Measurements from ENCODE around the gene LDB1. TPM values are rescaled to one million over a fixed set of nuclear protein-coding genes. Genes with fewer than 3 reads are reported as not detected.

The LDB1 gene
- total and polyA plus RNA-seq, 2 of the 13 experiments (the other 11 are each of a cell fraction or from before 2014, with no cell fraction given): 17.2 to 45.5 TPM

DNA sequence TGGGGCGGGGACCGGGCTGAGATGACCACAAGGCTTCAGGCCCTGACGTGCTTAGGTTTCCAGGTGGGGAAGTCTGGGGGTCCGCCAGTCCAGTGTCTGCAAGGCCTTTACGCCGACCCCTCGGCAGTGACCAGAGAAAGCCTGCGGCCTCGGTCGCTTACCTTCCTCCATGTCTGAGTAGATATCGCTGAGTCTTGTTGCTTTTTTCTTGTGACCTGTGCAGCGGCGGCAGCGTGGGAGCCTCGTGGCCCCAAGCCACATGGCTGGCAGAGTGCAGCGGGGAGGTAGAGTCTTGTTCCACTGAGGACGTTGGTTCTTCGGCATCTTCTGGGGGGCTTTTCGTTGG is 32.4 kb upstream of the LDB1 start:
- intact Hi-C loops (cut with micrococcal nuclease; ENCODE audit: unreplicated experiment) (loop anchor here (1.0 kb wide), 1 partner anchor 20 kb away; no protein-coding TSS in a partner anchor), in situ Hi-C loops (cut with HindIII; ENCODE audit: extremely low pct_ligation_motif_present, low pct_unique_long_range_greater_than_20kb) (no loop called here)
- ChIA-PET POLR2A (interaction anchor here (0.9 to 3.3 kb wide), 12 partner anchors 9 to 527 kb away, joined by 3 to 11 read pairs (median 5); partner anchors contain the start of gene GBF1), CTCF (ENCODE audit: low intra/inter-chr PET ratio, low total read pairs) (no interaction called here)
- Histone ChIP-seq H3K79me2 (ENCODE audit: insufficient read depth, low read length) (peaks cover 45% of the 10 kb centered on the region), H3K27me3 (ENCODE audit: control insufficient read depth in 1 of 2, insufficient read depth in 2 of 2, low read length in 2 of 2) (no peaks in the 10 kb centered on the region; a peak in 1 of 5 replicates), H4K20me1 (ENCODE audit: insufficient read depth, low read length) (peaks cover 11% of the 10 kb centered on the region), H3K27ac (ENCODE audit: extremely low read length, insufficient read depth, low read length) (peak overlapping the region; percentile 87), H3K4me2 (ENCODE audit: low read depth, low read length) (peak overlapping the region; percentile 99), H3K9ac (ENCODE audit: insufficient read depth, low read depth, low read length) (peak overlapping the region; percentile 91), H3K4me3 (replicated peaks in 1 of 3; ENCODE audit: insufficient read depth in 1 of 3, low read depth in 2 of 3, low read length in 3 of 3) (peak overlapping the region; percentile 82 to 97 (median 82)), H3K4me1 (ENCODE audit: insufficient read depth, low read length) (peaks cover 35% of the 10 kb centered on the region), H2AFZ (ENCODE audit: low read length) (no peak overlapping the region), H3K36me3 (replicated peaks in 1 of 2; ENCODE audit: control insufficient read depth in 1 of 2, insufficient read depth in 2 of 2, low read length in 2 of 2) (peaks cover 24 to 51% of the 10 kb centered on the region in 2 experiments), H3K9me3 (ENCODE audit: low read length) (no peaks in the 10 kb centered on the region)
- FAIRE-seq: no peak
- no peak for DNase-seq (ENCODE audit: low spot score)
- 0% methylated on average over 7 of the region's 19 CpGs for WGBS (ENCODE audit: low lambda C conversion rate)
- ATAC-seq: peak; percentile 24
- no TSS peak for BruUV-seq (replicated peaks)
- TF ChIP-seq NONO (IDR thresholded peaks at IDR 0.05) (no peak), NONO (CRISPR knock-in tag; conservative IDR thresholded peaks at IDR 0.05) (peak; percentile 13; the same call in 1 of the 2 replicates), ATF7-NPFF (CRISPR knock-in tag; IDR thresholded peaks at IDR 0.05; ENCODE audit: low read depth) (no peak), MEF2D (CRISPR knock-in tag; IDR thresholded peaks at IDR 0.05) (0 out of 2 replicates have a peak, but pooled peaks have one; percentile 15), MXD4 (CRISPR knock-in tag; IDR thresholded peaks at IDR 0.05) (peak; percentile 52; the same call in 1 of the 2 replicates), ELF4 (CRISPR knock-in tag; IDR thresholded peaks at IDR 0.05; ENCODE audit: borderline replicate concordance) (peak; percentile 2; the same call in 1 of the 2 replicates), AGO2 (optimal IDR thresholded peaks at IDR 0.05; ENCODE audit: low read depth, low read length) (peak; percentile 14), SRSF1 (optimal IDR thresholded peaks at IDR 0.05; ENCODE audit: low read depth, low read length) (peak; percentile 15), NFKB2 (CRISPR knock-in tag; IDR thresholded peaks at IDR 0.05; ENCODE audit: borderline replicate concordance) (no peak), ZNF256 (CRISPR knock-in tag; conservative IDR thresholded peaks at IDR 0.05) (no peak), ZNF136 (CRISPR knock-in tag; IDR thresholded peaks at IDR 0.05; ENCODE audit: low read depth) (0 out of 2 replicates have a peak, but pooled peaks have one; percentile 25), AGO1 (IDR thresholded peaks at IDR 0.05; ENCODE audit: low read depth, low read length, poor library complexity, severe bottlenecking) (peak; percentile 52), ZNF891 (CRISPR knock-in tag; IDR thresholded peaks at IDR 0.05) (peak; percentile 14; the same call in 1 of the 2 replicates), CC2D1A (CRISPR knock-in tag; IDR thresholded peaks at IDR 0.05) (no peak), SNAPC2 (CRISPR knock-in tag; IDR thresholded peaks at IDR 0.05) (no peak), MAZ (IDR thresholded peaks at IDR 0.05; ENCODE audit: borderline replicate concordance, low read depth, low read length) (no peak), MAZ (CRISPR knock-in tag; IDR thresholded peaks at IDR 0.05; ENCODE audit: low read depth) (no peak)
- TF ChIP-seq, protein P1, sequence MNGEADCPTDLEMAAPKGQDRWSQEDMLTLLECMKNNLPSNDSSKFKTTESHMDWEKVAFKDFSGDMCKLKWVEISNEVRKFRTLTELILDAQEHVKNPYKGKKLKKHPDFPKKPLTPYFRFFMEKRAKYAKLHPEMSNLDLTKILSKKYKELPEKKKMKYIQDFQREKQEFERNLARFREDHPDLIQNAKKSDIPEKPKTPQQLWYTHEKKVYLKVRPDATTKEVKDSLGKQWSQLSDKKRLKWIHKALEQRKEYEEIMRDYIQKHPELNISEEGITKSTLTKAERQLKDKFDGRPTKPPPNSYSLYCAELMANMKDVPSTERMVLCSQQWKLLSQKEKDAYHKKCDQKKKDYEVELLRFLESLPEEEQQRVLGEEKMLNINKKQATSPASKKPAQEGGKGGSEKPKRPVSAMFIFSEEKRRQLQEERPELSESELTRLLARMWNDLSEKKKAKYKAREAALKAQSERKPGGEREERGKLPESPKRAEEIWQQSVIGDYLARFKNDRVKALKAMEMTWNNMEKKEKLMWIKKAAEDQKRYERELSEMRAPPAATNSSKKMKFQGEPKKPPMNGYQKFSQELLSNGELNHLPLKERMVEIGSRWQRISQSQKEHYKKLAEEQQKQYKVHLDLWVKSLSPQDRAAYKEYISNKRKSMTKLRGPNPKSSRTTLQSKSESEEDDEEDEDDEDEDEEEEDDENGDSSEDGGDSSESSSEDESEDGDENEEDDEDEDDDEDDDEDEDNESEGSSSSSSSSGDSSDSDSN (CRISPR knock-in tag; IDR thresholded peaks at IDR 0.05): peak; percentile 16
- TF ChIP-seq, protein P2, sequence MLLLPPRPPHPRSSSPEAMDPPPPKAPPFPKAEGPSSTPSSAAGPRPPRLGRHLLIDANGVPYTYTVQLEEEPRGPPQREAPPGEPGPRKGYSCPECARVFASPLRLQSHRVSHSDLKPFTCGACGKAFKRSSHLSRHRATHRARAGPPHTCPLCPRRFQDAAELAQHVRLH (CRISPR knock-in tag; IDR thresholded peaks at IDR 0.05; ENCODE audit: borderline replicate concordance, low read depth): peak; percentile 1; the same call in 1 of the 2 replicates
